Measurements from ENCODE around the gene ZMIZ1. TPM values are rescaled to one million over a fixed set of nuclear protein-coding genes. Genes with fewer than 3 reads are reported as not detected.

The ZMIZ1 gene
- polyA plus RNA-seq, 2 of the 4 experiments (the other 2 are of a cell fraction) = 8.1 to 30.3 TPM

- Histone ChIP-seq H3K9me3 (no peaks in the 10 kb centered on the region), H3K4me2 (no peak overlapping the region), H3K27ac (peak overlapping the region in 1 of 2 experiments; percentile 26; a peak in 2 of 6 replicates), H3K4me3 (no peak overlapping the region), H3K4me1 (peaks cover 7% of the 10 kb centered on the region; the same call in 2 of the 3 replicates)
- peak in 1 of 2 experiments; percentile 8; a peak in 2 of 6 replicates for ATAC-seq
- no peak for FAIRE-seq
- DNase-seq (ENCODE audit: low read depth in 1 of 2, low spot score in 1 of 2) = no peak
- TF ChIP-seq E2F6 (IDR thresholded peaks at IDR 0.05; ENCODE audit: borderline replicate concordance, low read depth) (no peak), SMC3 (IDR thresholded peaks at IDR 0.05) (no peak), NFE2L2 (conservative IDR thresholded peaks at IDR 0.05; ENCODE audit: low read length) (no peak), RARB (CRISPR knock-in tag; IDR thresholded peaks at IDR 0.05) (no peak), CEBPB (IDR thresholded peaks at IDR 0.05) (peak in 1 of 2 experiments; percentile 42; a peak in 1 of 4 replicates), EHF (CRISPR knock-in tag; IDR thresholded peaks at IDR 0.05) (no peak)
- ChIA-PET CTCF (no interaction called here), POLR2A (no interaction called here)
- WGBS (ENCODE audit: missing lambda C conversion rate) = 91% methylated on average over 29 of the region's 32 CpGs
Observed at GRCh38 chr10:79274279-79275104, 205.7 kb downstream of the ZMIZ1 start.

GRCh38 chr10:79275105-79275430, 206.3 kb downstream of the ZMIZ1 start:
- ATAC-seq (no peak), FAIRE-seq (no peak), DNase-seq (ENCODE audit: low read depth in 1 of 2, low spot score in 1 of 2) (no peak)
- no peak overlapping the region for H3K27ac ChIP-seq
- no peak overlapping the region for H3K4me2 ChIP-seq
- TF ChIP-seq RNF2 (IDR thresholded peaks at IDR 0.05; ENCODE audit: borderline replicate concordance, low read depth) (no peak), MYC (IDR thresholded peaks at IDR 0.05; ENCODE audit: borderline replicate concordance, low read length) (no peak), BCL3 (IDR thresholded peaks at IDR 0.05) (no peak), MAX (IDR thresholded peaks at IDR 0.05) (no peak), FOSB (CRISPR knock-in tag; IDR thresholded peaks at IDR 0.05) (no peak), FOXS1 (CRISPR knock-in tag; IDR thresholded peaks at IDR 0.05) (no peak), HOXB5 (CRISPR knock-in tag; IDR thresholded peaks at IDR 0.05) (no peak), ZNF302 (CRISPR knock-in tag; IDR thresholded peaks at IDR 0.05) (no peak), NFE2L2 (conservative IDR thresholded peaks at IDR 0.05; ENCODE audit: low read length) (no peak), CBX2 (IDR thresholded peaks at IDR 0.05; ENCODE audit: borderline replicate concordance, low read depth) (no peak), PBX3 (IDR thresholded peaks at IDR 0.05) (no peak), ZSCAN20 (CRISPR knock-in tag; IDR thresholded peaks at IDR 0.05) (no peak), RARB (CRISPR knock-in tag; IDR thresholded peaks at IDR 0.05) (no peak), USF2 (IDR thresholded peaks at IDR 0.05) (no peak), E2F6 (IDR thresholded peaks at IDR 0.05; ENCODE audit: borderline replicate concordance, low read depth) (no peak), HDAC2 (IDR thresholded peaks at IDR 0.05) (no peak), CHD4 (IDR thresholded peaks at IDR 0.05; ENCODE audit: borderline replicate concordance) (no peak), CBX8 (IDR thresholded peaks at IDR 0.05) (no peak)
- H3K9me3 ChIP-seq = no peaks in the 10 kb centered on the region
- H3K4me1 ChIP-seq = peaks cover 7% of the 10 kb centered on the region; the same call in 2 of the 3 replicates
- WGBS (ENCODE audit: missing lambda C conversion rate) = 94% methylated on average over 2 of the region's 3 CpGs
- CTCF ChIA-PET = no interaction called here
- H3K4me3 ChIP-seq = no peak overlapping the region
- POLR2A ChIA-PET = no interaction called here
